Astrocyte (in vitro differentiated cells and primary cell): Measurements from ENCODE around the gene HSCB. TPM values are rescaled to one million over a fixed set of nuclear protein-coding genes. Genes with fewer than 3 reads are reported as not detected.
"Not testable (repeated sequence)": the region's sequence is repeated elsewhere in the genome, so short reads cannot be mapped to it uniquely, and the experiment has no call there.

ENCODE experiments used
- DNase-seq: peaks from one replicate; pipeline ENCODE4 v3.0.0-alpha.2; 2010; ENCODE audit warnings: low read depth
- FAIRE-seq: peaks from 2 replicates; lab custom pipeline; 2011; peaks lifted over from hg19 to GRCh38; lab: Jason Lieb, UNC
- H2AFZ ChIP-seq: 2 replicates; pipeline ENCODE4 v1.6.0; 2012; ENCODE audit warnings: low read depth, low read length, inconsistent platforms
- H3K27ac ChIP-seq: 2 replicates; pipeline ENCODE4 v1.5.1; 2011; ENCODE audit warnings: low read depth, low read length, inconsistent platforms
- H3K27me3 ChIP-seq: 2 replicates; pipeline ENCODE4 v1.6.0; 2011; ENCODE audit warnings: low read length, inconsistent platforms; ENCODE audit not compliant: insufficient read depth
- H3K36me3 ChIP-seq: 2 replicates; pipeline ENCODE4 v1.5.1; 2011; ENCODE audit warnings: low read length, inconsistent platforms; ENCODE audit not compliant: insufficient read depth
- H3K4me1 ChIP-seq: 2 replicates; pipeline ENCODE4 v1.5.1; 2011; ENCODE audit warnings: low read length, inconsistent platforms; ENCODE audit not compliant: insufficient read depth
- H3K4me2 ChIP-seq: 2 replicates; pipeline ENCODE4 v1.6.0; 2012; ENCODE audit warnings: low read length, inconsistent platforms
- H3K4me3 ChIP-seq: 2 replicates; pipeline ENCODE4 v1.5.1; 2011; ENCODE audit warnings: low read depth, mild to moderate bottlenecking, low read length, inconsistent platforms; ENCODE audit not compliant: insufficient read depth
- H3K79me2 ChIP-seq: 2 replicates; pipeline ENCODE4 v1.6.0; 2012; ENCODE audit warnings: mild to moderate bottlenecking, low read length, inconsistent platforms; ENCODE audit not compliant: insufficient read depth
- H3K9ac ChIP-seq: 2 replicates; pipeline ENCODE4 v1.6.0; 2012; ENCODE audit warnings: mild to moderate bottlenecking, low read length, inconsistent platforms
- H3K9me3 ChIP-seq: 2 replicates; pipeline ENCODE4 v1.5.1; 2012; ENCODE audit warnings: low read depth, mild to moderate bottlenecking, low read length, inconsistent platforms; ENCODE audit not compliant: insufficient read depth
- H4K20me1 ChIP-seq: 2 replicates; pipeline ENCODE4 v1.6.0; 2012; ENCODE audit warnings: low read length, inconsistent platforms; ENCODE audit not compliant: insufficient read depth
- H3K27ac Mint-ChIP-seq: one replicate; pipeline ENCODE4 v1.8.0; 2021; ENCODE audit warnings: mild to moderate bottlenecking, mixed read lengths; ENCODE audit not compliant: unreplicated experiment
- H3K27me3 Mint-ChIP-seq: one replicate; pipeline ENCODE4 v1.8.0; 2021; ENCODE audit warnings: low read depth, mixed read lengths; ENCODE audit not compliant: unreplicated experiment
- H3K36me3 Mint-ChIP-seq: one replicate; pipeline ENCODE4 v1.8.0; 2021; ENCODE audit warnings: low read depth, mixed read lengths; ENCODE audit not compliant: unreplicated experiment
- H3K4me1 Mint-ChIP-seq: one replicate; pipeline ENCODE4 v1.8.0; 2021; ENCODE audit warnings: low read depth, mixed read lengths; ENCODE audit not compliant: unreplicated experiment
- H3K4me3 Mint-ChIP-seq: one replicate; pipeline ENCODE4 v1.8.0; 2021; ENCODE audit warnings: mild to moderate bottlenecking, moderate library complexity, mixed read lengths; ENCODE audit not compliant: unreplicated experiment
- H3K9me3 Mint-ChIP-seq: one replicate; pipeline ENCODE4 v1.8.0; 2021; ENCODE audit warnings: mild to moderate bottlenecking, mixed read lengths; ENCODE audit not compliant: unreplicated experiment
- EZH2 ChIP-seq: IDR thresholded peaks from 2 replicates; pipeline ENCODE4 v1.6.1; 2012; ENCODE audit warnings: mild to moderate bottlenecking, low read length, inconsistent platforms; ENCODE audit not compliant: insufficient read depth
- total RNA-seq: library from RNA; stranded (reverse); gene quantifications from 2 replicates; pipeline ENCODE4 v1.2.1, GENCODE V29; 2021
- TF ChIP-seq, protein P1 (sequence below): IDR thresholded peaks from 2 replicates; pipeline ENCODE4 v1.5.1; 2011; ENCODE audit warnings: low read depth, mild to moderate bottlenecking, inconsistent platforms, low read length, moderate library complexity; ENCODE audit not compliant: insufficient read depth

Gene HSCB
- total RNA-seq, 1 donor from 2014 or later: 10.7 TPM

DNA sequence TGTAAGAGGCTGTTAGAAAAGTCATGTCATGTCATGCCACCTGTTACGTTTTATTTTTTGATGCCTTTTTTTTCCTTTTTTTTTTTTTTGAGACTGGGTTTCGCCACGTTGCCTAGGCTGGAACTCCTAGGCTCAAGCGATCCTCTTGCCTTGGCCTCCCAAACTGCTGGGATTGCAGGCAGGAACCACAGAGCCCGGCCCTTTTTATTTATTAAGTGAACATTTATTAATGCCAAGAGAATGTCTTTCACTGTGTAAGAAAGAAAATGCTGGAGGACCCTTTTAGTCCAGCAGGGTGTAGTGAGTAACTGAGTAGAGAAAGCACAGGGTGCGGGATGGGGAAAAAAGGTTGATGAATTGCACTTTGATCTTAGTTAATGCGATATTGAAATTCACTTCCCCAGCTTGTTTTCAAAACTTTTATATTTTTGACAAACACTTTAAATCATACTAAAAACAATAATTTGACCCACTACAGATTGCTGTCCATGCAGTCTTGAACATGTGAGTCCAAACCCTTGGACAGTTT lies 60.8 kb downstream of the HSCB start:
- Histone ChIP-seq H3K36me3 (peaks cover 10% of the 10 kb centered on the region), H3K4me1 (peaks cover 13% of the 10 kb centered on the region), H3K4me3 (no peak overlapping the region), H4K20me1 (peaks cover 14% of the 10 kb centered on the region), H2AFZ (no peak overlapping the region), H3K9ac (no peak overlapping the region), H3K79me2 (peaks cover 44% of the 10 kb centered on the region), H3K9me3 (no peaks in the 10 kb centered on the region), H3K4me2 (peak overlapping the region; percentile 86), H3K27ac (no peak overlapping the region), H3K27me3 (no peaks in the 10 kb centered on the region)
- Mint-ChIP-seq H3K4me3 (peak overlapping the region; percentile 67), H3K4me1 (peaks cover 7% of the 10 kb centered on the region), H3K9me3 (peaks cover 2% of the 10 kb centered on the region), H3K27me3 (no peaks in the 10 kb centered on the region), H3K27ac (no peak overlapping the region), H3K36me3 (peaks cover 2% of the 10 kb centered on the region)
- DNase-seq (no peak), FAIRE-seq (no peak)
- TF ChIP-seq, protein P1, sequence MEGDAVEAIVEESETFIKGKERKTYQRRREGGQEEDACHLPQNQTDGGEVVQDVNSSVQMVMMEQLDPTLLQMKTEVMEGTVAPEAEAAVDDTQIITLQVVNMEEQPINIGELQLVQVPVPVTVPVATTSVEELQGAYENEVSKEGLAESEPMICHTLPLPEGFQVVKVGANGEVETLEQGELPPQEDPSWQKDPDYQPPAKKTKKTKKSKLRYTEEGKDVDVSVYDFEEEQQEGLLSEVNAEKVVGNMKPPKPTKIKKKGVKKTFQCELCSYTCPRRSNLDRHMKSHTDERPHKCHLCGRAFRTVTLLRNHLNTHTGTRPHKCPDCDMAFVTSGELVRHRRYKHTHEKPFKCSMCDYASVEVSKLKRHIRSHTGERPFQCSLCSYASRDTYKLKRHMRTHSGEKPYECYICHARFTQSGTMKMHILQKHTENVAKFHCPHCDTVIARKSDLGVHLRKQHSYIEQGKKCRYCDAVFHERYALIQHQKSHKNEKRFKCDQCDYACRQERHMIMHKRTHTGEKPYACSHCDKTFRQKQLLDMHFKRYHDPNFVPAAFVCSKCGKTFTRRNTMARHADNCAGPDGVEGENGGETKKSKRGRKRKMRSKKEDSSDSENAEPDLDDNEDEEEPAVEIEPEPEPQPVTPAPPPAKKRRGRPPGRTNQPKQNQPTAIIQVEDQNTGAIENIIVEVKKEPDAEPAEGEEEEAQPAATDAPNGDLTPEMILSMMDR: no peak
- TF ChIP-seq EZH2: no peak

DNA sequence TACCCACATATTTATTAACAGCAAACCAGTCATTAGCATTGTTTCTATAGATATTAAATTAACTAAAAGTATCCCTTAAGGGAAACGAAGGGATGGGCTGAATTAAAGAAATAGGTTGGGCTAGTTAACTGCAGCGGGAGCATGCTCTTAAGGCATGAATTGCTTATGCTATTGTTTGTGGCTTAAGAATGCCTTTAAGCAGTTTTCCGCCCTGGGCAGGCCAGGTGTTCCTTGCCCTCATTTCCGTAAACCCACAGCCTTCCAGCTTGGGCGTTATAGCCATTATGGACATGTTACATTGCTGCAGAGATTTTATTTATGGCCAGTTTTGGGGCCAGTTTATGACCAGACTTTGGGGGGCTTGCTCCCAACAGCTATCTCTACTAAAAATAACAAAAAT lies 63.6 kb downstream of the HSCB start:
- H3K4me1 Mint-ChIP-seq, H3K27ac Mint-ChIP-seq, FAIRE-seq: not testable (repeated sequence)

More for the DNA sequence above, 63.6 kb downstream of the HSCB start:
- not testable (repeated sequence) for H3K36me3 ChIP-seq, H3K9me3 ChIP-seq, H3K36me3 Mint-ChIP-seq, H3K4me2 ChIP-seq, H3K4me3 ChIP-seq, H3K27me3 Mint-ChIP-seq, H2AFZ ChIP-seq, H3K4me3 Mint-ChIP-seq, H3K27me3 ChIP-seq, DNase-seq, H4K20me1 ChIP-seq, H3K4me1 ChIP-seq, H3K9ac ChIP-seq, H3K27ac ChIP-seq, H3K9me3 Mint-ChIP-seq
- peaks cover 19% of the 10 kb centered on the region for H3K79me2 ChIP-seq

Other genes starting within 250 kb of the HSCB start
- gene TTC28, start 62.2 kb upstream of the HSCB start, total RNA-seq: 23.2 and 24.4 TPM in 2 replicates
- gene CHEK2, start 219 bp upstream of the HSCB start, total RNA-seq: 5.7 and 7.5 TPM in 2 replicates
- 13.5 and 15.8 TPM in 2 replicates for gene CCDC117, start 30.7 kb downstream of the HSCB start, total RNA-seq
- 142 and 155 TPM in 2 replicates for gene XBP1, start 58.5 kb downstream of the HSCB start, total RNA-seq
- gene ZNRF3, start 141.5 kb downstream of the HSCB start, total RNA-seq: 5.8 and 5.9 TPM in 2 replicates